ENCODE results near the gene B9D2.

Gene B9D2

GRCh38 chr19:41325947-41326706 is 37.8 kb downstream of the B9D2 start:
- peak; percentile 35 to 62 for DNase-seq

DNA sequence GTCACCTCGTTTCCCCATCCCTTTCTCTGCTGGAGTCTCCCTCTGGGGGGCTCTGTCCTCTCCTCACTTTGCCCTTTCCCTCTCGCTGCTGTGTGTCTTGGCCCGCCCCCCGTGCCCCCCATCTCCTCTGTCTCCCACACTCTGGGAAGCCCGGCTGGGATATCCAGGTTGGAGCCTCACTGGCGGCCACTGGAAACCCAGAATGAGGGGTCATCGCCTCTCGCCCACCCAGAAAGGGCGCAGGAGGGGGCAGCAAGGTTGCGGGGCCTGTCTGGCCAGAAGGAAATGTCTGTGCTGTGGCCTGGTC is 38.4 kb downstream of the B9D2 start:
- no peak for DNase-seq

- no peak for DNase-seq
Measured at GRCh38 chr19:41324921-41325639, 38.9 kb downstream of the B9D2 start.

GRCh38 chr19:41324231-41324702 is 39.7 kb downstream of the B9D2 start:
- DNase-seq: no peak

DNA sequence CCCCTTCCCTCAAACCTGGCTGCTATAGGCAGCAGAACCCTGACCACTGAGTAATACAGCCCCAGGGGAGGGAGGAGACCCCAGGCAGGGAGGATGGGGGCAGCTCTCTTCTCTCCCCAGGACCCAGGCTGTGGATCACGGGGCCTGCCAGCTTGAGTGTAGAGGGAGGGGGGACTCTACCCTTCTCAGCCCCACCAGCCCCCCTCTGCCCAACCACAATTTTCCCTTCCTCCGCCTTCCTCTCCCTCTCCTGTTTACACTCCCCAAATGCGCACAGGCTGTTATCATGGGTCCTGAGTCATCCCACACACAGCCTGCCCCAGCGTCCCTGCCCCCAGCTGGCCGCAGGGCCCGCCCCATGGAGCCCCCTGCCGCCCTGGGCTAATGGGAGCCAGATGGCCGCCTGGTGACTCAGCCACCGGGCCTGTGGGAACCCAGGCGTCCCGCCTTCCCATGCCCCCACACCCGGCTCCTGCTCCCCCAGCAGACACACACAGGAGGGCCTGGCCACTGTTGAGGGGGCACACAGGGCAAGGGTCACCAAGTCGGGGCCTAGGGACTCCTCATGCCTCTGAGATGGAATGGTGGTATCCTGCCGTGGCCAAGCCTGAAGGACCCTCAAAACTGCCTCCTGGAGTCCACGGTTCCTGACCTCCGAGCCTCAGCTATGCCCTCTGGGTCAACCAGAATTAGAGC is 40.4 kb downstream of the B9D2 start:
- DNase-seq: no peak

DNA sequence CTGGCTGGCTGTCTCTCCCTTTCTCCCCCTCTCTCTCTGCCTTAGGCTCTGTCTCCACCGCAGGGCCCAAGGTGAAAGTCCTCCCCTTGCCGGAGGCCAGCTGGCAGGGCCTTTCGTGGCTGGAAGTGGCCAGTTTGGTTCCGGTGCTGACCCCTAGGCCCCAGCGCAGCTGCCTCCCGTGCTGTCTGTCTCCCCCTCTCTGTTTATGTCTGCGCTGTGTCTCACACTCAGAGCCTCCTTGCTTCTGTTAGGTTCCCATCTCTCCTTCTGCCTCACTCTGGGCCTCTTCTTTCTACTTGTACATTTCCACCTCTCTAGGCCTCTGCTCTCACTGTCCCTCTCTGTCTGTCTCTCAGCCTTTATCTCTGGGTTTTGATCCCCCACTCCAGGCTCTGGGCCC is 40.9 kb downstream of the B9D2 start:
- DNase-seq: no peak

- DNase-seq: no peak
Measured at GRCh38 chr19:41322451-41322850, 41.5 kb downstream of the B9D2 start.

DNA sequence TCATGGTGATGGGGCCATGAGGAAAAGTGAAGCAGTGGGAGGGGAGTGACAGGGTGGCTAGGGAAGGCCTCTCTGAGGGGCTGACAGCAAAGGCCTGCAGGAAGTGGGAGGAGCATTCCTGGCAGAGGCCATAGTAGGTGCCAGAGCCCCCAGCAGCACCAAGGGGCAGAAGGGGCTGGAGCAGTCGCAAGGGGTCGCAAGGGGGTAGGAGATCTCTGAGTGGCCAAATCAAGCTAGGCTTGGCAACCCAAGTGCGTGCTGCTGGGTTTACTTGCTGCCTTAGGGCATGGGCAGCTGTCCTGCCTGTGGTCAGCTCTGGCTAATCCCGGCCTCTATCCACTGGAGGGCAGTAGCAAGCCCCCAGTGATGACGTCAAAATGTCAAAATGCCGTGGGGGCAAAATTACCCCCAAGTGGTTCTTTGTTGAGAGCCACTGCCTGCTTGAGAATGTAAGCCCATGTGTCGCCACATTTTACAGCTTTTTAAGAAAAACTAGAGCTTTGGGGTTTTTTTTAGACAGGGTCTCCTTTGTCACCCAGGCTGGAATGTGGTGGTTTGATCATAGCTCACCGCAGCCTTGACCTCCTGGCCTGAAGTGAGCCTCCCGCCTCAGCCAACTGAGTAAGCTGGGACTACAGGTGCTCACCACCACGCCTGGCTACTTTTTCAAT is 42.2 kb downstream of the B9D2 start:
- no peak for DNase-seq

GRCh38 chr19:41321204-41321599 is 42.7 kb downstream of the B9D2 start:
- DNase-seq: no peak

GRCh38 chr19:41320568-41320967 is 43.4 kb downstream of the B9D2 start:
- DNase-seq: no peak

DNA sequence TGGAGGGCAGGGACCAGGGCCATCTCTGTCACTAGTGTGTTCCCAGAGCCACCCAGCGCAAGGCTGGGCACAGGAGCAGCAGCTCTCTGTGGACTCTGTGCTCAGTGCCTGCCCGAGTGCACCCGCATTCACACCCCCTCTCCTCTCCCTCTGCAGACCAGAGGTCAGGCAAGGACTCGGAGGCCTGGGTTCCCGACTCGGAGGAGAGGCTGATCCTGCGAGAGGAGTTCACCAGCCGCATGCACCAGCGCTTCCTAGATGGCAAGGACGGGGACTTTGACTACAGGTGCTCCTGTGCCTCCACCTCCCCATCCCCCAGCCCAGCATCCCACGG is 43.8 kb downstream of the B9D2 start:
- no peak for DNase-seq

- DNase-seq: no peak
Measured at GRCh38 chr19:41319500-41320184, 44.3 kb downstream of the B9D2 start.

DNA sequence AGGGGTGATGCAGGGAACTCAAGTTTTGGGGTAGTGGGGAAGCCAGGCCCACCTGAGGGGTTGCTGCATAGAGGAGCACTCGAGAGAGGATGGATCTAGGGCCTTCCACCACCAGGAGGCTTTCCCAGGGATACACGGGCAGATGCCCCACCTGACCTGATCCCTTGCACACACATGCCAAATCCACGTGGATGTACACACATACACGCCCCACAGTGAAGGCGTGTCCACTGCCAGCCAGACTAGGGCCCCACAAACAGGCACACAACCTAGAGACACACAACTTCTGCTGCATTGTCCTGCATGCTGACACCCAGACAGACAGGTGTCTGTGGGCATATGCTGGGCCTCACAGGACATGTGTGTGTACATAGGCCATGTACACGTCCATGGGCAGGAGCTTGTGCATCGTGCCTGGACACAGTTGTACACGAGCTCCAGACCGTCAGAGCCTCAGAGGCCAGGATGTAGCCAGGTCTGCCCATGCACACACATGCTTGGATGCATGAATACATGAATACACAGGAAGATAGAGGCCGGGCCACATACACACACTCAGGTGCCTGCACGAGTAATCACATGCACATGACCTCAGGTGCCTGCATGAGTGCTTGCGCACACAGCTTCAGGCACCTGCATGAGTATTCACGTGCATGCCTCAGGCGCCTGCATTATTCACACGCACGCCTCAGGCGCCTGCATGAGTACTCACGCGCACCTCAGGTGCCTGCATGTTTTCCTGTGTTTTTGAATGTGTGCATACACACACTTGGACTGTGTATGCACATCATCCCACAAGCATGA is 45.1 kb downstream of the B9D2 start:
- DNase-seq: no peak

GRCh38 chr19:41316306-41316920 is 47.5 kb downstream of the B9D2 start:
- no peak for DNase-seq

- no peak for DNase-seq
Measured at GRCh38 chr19:41311613-41312012, 52.3 kb downstream of the B9D2 start.

DNA sequence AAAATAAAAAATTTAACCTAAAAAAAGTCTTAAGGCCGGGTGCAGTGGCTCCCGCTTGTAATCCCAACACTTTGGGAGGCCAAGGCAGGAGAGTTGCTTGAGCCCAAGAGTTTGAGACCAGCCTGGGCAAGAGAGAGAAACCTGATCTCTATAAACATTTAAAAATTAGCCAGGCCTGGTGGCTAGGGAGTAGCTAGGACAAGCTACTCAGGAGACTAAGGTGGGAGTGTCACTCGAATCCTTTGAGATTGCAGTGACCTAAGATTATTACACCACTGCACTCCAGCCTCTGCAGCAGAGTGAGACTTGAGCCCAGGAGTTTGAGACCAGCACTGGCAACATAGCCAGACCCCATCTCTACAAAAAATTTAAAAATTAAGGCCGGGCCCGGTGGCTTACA is 52.9 kb downstream of the B9D2 start:
- no peak for DNase-seq

DNA sequence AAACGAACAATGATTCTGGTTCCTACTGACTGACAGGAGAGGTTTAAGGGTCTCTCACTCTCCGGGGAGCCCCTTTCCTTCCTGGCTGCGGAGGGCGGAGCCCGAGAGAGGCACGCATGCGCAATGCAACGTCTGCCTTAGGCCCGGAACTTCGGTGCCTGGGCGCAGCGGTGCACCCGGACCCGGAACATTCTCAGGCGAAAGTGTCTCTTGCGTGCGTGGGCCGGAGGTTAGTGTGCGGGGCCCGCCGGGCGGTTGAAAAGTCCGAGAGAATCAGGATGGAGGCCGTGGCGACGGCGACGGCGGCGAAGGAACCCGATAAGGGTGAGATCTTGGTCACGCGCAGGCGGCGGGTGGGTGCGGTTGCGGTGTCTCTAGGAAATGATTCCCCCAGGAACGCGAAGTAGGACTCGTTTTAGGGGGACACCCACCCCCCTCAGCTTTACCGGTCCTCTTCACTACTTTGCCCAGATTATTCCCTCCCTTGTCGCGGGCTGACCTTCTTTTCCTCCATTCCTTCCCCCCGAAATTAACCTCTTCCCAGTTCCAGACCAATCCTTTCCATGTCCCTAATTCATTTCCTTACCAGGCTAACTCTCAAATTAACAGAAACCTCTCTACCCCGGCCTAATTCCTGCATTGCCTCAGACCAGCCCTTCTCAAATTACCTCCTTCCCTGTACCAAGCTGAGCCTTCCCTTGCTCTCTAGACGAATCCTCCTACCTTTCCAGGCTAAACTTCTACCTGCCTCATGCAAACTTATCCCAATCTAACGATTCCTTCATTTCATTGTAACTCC is 53.7 kb downstream of the B9D2 start, which contains the start of gene CCDC97:
CCDC97 (plus strand) TSS at position 140 of the 799 bp plus-strand sequence; CDS start at position 279, 139 bp downstream.
- peak; percentile 90 to 91 for DNase-seq

DNA sequence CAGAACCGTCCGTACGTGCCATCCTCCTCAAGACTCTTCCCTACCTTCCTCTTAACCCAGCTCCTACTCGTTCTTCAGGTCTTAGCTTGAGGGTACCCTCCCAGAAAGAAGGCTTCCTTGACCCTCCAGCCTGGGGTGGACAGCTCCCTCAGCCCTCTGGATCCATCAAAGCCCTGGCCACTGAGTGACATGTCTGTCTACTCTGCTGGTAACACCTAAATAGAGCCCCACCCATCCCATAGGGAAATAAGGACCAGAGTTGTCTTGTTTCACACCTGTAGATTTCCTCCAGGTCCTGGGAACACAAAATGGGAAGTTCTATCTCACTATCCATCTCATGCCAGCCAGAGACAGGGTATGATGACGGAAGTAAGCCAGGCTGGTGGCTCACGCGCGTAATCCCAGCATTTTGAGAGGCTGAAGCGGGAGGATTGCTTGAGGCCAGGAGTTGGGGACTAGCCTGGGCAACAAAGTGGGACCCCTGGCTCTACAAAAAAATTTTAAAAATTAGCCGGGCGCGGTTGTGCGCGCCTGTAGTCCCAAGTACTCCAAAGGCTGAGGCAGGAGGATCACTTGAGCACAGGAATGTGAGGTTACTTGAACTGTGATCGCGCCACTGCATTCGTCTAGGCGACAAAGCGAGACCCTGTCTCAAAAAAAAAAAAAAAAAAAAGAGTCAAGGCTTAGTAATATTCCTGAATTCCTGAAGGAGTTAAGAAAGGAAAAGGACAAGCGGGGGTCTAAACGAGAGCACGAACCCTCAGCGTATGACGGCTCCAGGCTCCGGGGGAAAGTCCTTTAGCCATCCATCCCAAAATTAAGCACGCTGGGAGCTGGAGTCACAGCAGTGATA is 54.5 kb downstream of the B9D2 start:
- peak in 1 of 2 donors; percentile 31 for DNase-seq

- peak; percentile 90 to 93 for DNase-seq
Measured at GRCh38 chr19:41308450-41309179, 55.3 kb downstream of the B9D2 start.

Data from CD4-positive, alpha-beta T cell treated with Interleukin-4 for 1 hour (primary cell).